Measurements from ENCODE around the gene SNRPB.

Gene SNRPB

GRCh38 chr20:2485661-2486060 is 15.1 kb upstream of the SNRPB start:
- no peak for DNase-seq (ENCODE audit: low read depth)
- in situ Hi-C loops (cut with HindIII; ENCODE audit: low sequenced_read_pairs): no loop called here
- no peak overlapping the region for H3K4me3 ChIP-seq (ENCODE audit: low read depth, low read length)
- TF ChIP-seq, protein P1, sequence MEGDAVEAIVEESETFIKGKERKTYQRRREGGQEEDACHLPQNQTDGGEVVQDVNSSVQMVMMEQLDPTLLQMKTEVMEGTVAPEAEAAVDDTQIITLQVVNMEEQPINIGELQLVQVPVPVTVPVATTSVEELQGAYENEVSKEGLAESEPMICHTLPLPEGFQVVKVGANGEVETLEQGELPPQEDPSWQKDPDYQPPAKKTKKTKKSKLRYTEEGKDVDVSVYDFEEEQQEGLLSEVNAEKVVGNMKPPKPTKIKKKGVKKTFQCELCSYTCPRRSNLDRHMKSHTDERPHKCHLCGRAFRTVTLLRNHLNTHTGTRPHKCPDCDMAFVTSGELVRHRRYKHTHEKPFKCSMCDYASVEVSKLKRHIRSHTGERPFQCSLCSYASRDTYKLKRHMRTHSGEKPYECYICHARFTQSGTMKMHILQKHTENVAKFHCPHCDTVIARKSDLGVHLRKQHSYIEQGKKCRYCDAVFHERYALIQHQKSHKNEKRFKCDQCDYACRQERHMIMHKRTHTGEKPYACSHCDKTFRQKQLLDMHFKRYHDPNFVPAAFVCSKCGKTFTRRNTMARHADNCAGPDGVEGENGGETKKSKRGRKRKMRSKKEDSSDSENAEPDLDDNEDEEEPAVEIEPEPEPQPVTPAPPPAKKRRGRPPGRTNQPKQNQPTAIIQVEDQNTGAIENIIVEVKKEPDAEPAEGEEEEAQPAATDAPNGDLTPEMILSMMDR (IDR thresholded peaks at IDR 0.05; ENCODE audit: low read depth, low read length, missing control alignments): no peak

- in situ Hi-C loops (cut with HindIII; ENCODE audit: low sequenced_read_pairs): no loop called here
These were observed 14.5 kb upstream of the SNRPB start for GRCh38 chr20:2485080-2485479.

DNA sequence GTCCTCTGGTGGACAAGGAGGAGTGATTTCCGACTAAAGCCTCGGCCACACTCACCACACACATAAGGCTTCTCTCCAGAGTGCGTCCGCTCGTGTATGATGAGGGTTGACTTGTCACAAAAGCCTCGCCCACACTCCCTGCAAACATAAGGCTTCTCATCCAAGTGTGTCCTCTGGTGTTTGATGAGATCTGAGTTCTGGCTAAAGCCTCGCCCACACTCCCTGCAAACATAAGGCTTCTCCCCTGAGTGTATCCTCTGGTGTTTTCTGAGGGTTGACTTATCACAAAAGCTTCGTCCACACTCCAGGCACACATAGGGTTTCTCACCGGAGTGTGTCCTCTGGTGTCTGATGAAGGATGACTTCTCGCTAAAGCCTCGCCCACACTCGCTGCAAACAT is 12.9 kb upstream of the SNRPB start:
- H3K4me3 ChIP-seq (ENCODE audit: low read depth, low read length): no peak overlapping the region
- no peak for DNase-seq (ENCODE audit: low read depth)
- TF ChIP-seq, protein P1 (IDR thresholded peaks at IDR 0.05; ENCODE audit: low read depth, low read length, missing control alignments): no peak
- in situ Hi-C loops (cut with HindIII; ENCODE audit: low sequenced_read_pairs): no loop called here

More at GRCh38 chr20:2485080-2485479, 14.5 kb upstream of the SNRPB start:
- DNase-seq (ENCODE audit: low read depth): no peak
- TF ChIP-seq, protein P1 (IDR thresholded peaks at IDR 0.05; ENCODE audit: low read depth, low read length, missing control alignments): no peak
- no peak overlapping the region for H3K4me3 ChIP-seq (ENCODE audit: low read depth, low read length)

DNA sequence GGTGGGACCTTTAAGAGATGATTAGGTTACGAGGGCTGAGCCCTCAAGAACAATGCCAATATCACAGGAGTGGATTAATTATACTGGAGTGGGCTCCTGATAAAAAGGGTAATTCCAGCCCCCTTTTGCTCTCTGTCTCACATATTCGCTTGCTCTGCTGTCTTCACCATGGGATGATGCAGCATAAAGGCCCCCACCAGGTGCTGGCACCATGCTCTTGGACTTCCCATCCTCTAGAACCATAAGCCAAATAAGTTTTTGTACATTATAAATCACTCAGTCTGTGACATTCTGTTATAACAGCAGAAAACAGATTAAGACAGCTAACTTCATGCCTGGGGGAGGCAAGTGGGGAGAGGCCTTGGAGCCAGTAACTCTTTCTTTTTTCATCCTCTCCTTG is 9.8 kb upstream of the SNRPB start:
- no peak overlapping the region for H3K4me3 ChIP-seq (ENCODE audit: low read depth, low read length)
- in situ Hi-C loops (cut with HindIII; ENCODE audit: low sequenced_read_pairs): no loop called here
- TF ChIP-seq, protein P1 (IDR thresholded peaks at IDR 0.05; ENCODE audit: low read depth, low read length, missing control alignments): no peak
- no peak for DNase-seq (ENCODE audit: low read depth)

GRCh38 chr20:2476742-2477615 is 6.4 kb upstream of the SNRPB start:
- no peak for DNase-seq (ENCODE audit: low read depth)
- in situ Hi-C loops (cut with HindIII; ENCODE audit: low sequenced_read_pairs): no loop called here
- TF ChIP-seq, protein P1 (IDR thresholded peaks at IDR 0.05; ENCODE audit: low read depth, low read length, missing control alignments): no peak
- no peak overlapping the region for H3K4me3 ChIP-seq (ENCODE audit: low read depth, low read length)

DNA sequence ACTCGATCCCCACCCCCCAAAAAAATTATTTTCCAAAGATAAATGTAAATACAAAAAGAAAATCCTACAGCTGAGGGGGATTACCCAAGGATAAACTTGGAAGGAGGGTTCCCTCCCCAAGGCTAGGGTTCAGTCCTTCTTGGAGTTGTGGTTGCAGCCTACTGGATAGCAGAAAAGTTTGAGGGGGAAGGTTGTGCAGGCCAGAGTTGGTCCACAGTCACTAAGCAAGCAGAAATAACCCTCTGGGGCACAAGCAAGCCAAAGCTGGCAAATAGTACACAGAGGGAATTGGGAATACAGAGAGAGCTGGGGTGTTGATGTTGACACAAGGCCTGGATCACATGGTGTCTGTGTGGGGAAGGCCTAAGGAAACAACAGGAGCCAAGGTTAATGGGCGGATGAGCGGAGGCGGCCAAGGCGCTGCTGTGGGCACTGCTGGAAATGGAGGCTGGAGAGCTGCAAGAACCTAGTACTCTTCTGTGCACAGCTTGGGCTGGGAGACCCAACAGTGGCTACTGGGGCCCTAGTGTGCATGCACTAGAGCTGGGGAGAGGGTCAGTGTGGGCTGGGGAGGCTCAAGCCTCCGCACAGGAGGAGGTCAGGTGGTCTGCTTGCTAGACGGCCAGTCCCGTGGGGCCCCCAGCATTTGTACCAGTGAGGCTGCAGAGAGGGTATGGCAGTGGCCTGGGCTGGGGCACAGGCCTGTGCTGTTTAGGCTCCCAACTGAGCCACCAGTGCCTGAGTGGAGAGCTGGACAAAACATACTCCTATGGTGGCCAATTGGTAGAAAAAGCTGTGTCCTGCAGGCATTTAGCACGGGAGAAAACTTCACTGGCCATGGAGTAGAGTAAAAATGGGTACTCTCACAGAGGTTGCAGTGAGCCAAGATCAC is 5.5 kb upstream of the SNRPB start:
- no peak for DNase-seq (ENCODE audit: low read depth)
- H3K4me3 ChIP-seq (ENCODE audit: low read depth, low read length): no peak overlapping the region
- TF ChIP-seq, protein P1 (IDR thresholded peaks at IDR 0.05; ENCODE audit: low read depth, low read length, missing control alignments): no peak
- in situ Hi-C loops (cut with HindIII; ENCODE audit: low sequenced_read_pairs): no loop called here
